OCI-LY3 (cell line): ENCODE measurements around the gene PRKCE.
A peak's percentile ranks its signal among the peaks of the same experiment; 100 is the strongest.

Source experiments
- EZH2phosphoT487 ChIP-seq: fragments of 200-600 bp; shearing (Covaris generic); IDR thresholded peaks from 2 replicates; pipeline ENCODE4 v1.6.1; 2018; ENCODE audit warnings: antibody characterized with exemption, mixed run types, low read depth
- TF ChIP-seq, protein P1 (sequence below): fragments of 200-600, 300-600 bp; sonication (generic); IDR thresholded peaks from 2 replicates; pipeline ENCODE4 v1.5.1; 2014; ENCODE audit warnings: antibody characterized with exemption, low read length, low read depth

DNA sequence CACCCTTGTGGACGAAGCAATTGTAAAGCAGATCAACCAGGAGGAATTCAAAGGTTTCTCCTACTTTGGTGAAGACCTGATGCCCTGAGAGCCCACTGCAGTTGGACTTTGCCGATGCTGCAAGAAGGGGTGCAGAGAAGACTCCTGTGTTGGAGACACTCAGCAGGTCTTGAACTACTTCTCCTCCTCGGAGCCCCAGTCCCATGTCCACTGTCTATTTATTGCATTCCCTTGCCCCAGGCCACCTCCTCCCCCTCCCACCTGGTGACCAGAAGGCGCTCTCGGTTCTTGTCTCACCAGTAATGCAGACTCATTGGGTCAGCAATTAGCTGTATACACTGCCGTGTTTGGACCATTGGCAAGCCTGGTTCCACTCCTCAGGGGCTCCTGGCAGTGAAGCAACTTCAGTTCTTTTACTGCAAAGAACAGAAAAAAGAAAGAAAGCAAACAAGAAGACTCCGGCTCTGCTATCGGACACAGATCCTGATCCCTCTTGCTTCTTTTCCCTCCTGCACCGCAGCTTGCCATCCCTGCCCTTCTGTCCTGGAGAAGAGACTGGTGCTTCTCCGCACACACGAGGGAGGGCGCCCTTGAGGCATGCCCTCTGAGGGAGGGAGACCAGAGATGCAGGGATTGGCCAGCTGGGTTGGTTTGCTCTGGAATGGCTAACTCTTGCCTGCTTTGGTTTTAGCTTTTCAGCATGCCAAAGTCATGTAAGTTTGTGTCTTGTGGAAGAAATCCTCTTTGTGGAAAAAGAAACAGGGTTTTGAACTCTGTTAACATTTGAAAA is 533.5 kb downstream of the PRKCE start:
- TF ChIP-seq, protein P1, sequence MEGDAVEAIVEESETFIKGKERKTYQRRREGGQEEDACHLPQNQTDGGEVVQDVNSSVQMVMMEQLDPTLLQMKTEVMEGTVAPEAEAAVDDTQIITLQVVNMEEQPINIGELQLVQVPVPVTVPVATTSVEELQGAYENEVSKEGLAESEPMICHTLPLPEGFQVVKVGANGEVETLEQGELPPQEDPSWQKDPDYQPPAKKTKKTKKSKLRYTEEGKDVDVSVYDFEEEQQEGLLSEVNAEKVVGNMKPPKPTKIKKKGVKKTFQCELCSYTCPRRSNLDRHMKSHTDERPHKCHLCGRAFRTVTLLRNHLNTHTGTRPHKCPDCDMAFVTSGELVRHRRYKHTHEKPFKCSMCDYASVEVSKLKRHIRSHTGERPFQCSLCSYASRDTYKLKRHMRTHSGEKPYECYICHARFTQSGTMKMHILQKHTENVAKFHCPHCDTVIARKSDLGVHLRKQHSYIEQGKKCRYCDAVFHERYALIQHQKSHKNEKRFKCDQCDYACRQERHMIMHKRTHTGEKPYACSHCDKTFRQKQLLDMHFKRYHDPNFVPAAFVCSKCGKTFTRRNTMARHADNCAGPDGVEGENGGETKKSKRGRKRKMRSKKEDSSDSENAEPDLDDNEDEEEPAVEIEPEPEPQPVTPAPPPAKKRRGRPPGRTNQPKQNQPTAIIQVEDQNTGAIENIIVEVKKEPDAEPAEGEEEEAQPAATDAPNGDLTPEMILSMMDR, result peak; percentile 29
- no peak for TF ChIP-seq EZH2phosphoT487
